Spleen (tissue), 11 donors: ENCODE data around the gene SMG6. TPM values are rescaled to one million over a fixed set of nuclear protein-coding genes. Genes with fewer than 3 reads are reported as not detected.

Source experiments
- DNase-seq: peaks from one replicate; pipeline ENCODE4 v3.0.0-alpha.2; 2020
- H3K27ac ChIP-seq, 8 donors: fragments of 200-600 bp; sonication (generic) in 7 of 8; 1 replicate in 4 of 8; 2 replicates in 4 of 8; pipeline versions ENCODE4 v1.5.0 to v1.8.0; 2016 to 2021; ENCODE audit warnings: inconsistent platforms in 4 of 8, mild to moderate bottlenecking in 4 of 8, moderate library complexity in 1 of 8
- H3K27me3 ChIP-seq, 7 donors: fragments of 200-600 bp; sonication (generic) in 6 of 7; replicated peaks in 1 of 7; 1 replicate in 4 of 7; 2 replicates in 3 of 7; pipeline versions ENCODE4 v1.5.0 to v1.8.0; 2016 to 2021; ENCODE audit warnings: inconsistent platforms in 3 of 7, mild to moderate bottlenecking in 1 of 7
- H3K36me3 ChIP-seq, 6 donors: fragments of 200-600 bp; sonication (generic) in 5 of 6; 1 replicate in 4 of 6; 2 replicates in 2 of 6; pipeline versions ENCODE4 v1.5.0 to v1.8.0; 2016 to 2021; ENCODE audit warnings: inconsistent platforms in 2 of 6
- H3K4me1 ChIP-seq, 6 donors: fragments of 200-600 bp; sonication (generic) in 5 of 6; 1 replicate in 3 of 6; 2 replicates in 3 of 6; pipeline versions ENCODE4 v1.5.0 to v1.8.0; 2016 to 2021; ENCODE audit warnings: inconsistent platforms in 3 of 6
- H3K4me3 ChIP-seq, 8 donors: fragments of 200-600 bp; sonication (generic) in 7 of 8; 1 replicate in 4 of 8; 2 replicates in 4 of 8; pipeline versions ENCODE4 v1.5.0 to v1.8.0; 2016 to 2021; ENCODE audit warnings: inconsistent platforms in 4 of 8, mild to moderate bottlenecking in 4 of 8, moderate library complexity in 2 of 8
- H3K9me3 ChIP-seq, 8 donors: fragments of 200-600 bp; sonication (generic) in 7 of 8; 1 replicate in 4 of 8; 2 replicates in 4 of 8; pipeline versions ENCODE4 v1.5.0 to v1.8.0; 2016 to 2021; ENCODE audit warnings: inconsistent platforms in 4 of 8
- CTCF ChIP-seq, 11 experiments: fragments of 200-600 bp in 7 of 11; fragments of 450-650 bp in 4 of 11; sonication (generic) in 4 of 11; IDR thresholded peaks in 8 of 11; conservative IDR thresholded peaks in 3 of 11; 1 replicate in 7 of 11; 2 replicates in 4 of 11; pipeline versions ENCODE4 v1.4.0 to v1.8.0; 2016 to 2021; ENCODE audit warnings: antibody characterized with exemption in 11 of 11, inconsistent platforms in 4 of 11, mild to moderate bottlenecking in 1 of 11
- POLR2A ChIP-seq, 3 donors: fragments of 450-650 bp; IDR thresholded peaks; one replicate each; pipeline ENCODE4 v1.5.1; 2017; ENCODE audit warnings: antibody characterized with exemption in 3 of 3, mild to moderate bottlenecking in 1 of 3
- POLR2AphosphoS5 ChIP-seq, 3 donors: sonication (generic); formaldehyde crosslinking; IDR thresholded peaks; one replicate each; pipeline ENCODE4 v1.5.1; 2017; ENCODE audit warnings: antibody characterized with exemption in 3 of 3
- WGBS, 5 donors: extraction: QIAGEN DNeasy Blood & Tissue Kit in 3 of 5; methylation state at CpG; one replicate each; pipeline versions ENCODE4 v1.1.5 to v1.1.7; 2013 to 2018; 5-methylcytosine and 5-hydroxymethylcytosine counted together
- intact Hi-C: fragments of 100-400 bp; cut with DNase I; formaldehyde crosslinking; loops from one replicate; pipeline ENCODE4 v1.15.0; 2023; ENCODE audit warnings: low total_unique reads
- polyA plus RNA-seq, 3 donors: library from polyadenylated mRNA; stranded (reverse); fragments of 200-250 nt; gene quantifications; one replicate each; pipeline ENCODE4 v1.2.1, GENCODE V29; 2013
- total RNA-seq, 7 donors: library from RNA; depleted of rRNA in 3 of 7; stranded (reverse); fragments of >200 nt in 3 of 7; fragmentation: NEBNext Ultra II Directional in 4 of 7; extraction: Animal tissue kit (Norgen Biotek cat#: 25700) in 4 of 7; gene quantifications; one replicate each; pipeline versions ENCODE4 v1.1.0 to v1.2.1, GENCODE V29; 2016 to 2021
- donor health status: healthy with polysubstance abuse.
- donor health status: DM: no; HTN: no; CAD: no; lungs with moderate emphysema.
- donor health status: DM: no; HTN: no; CAD: no.
- donor health status: Bipolar disorder and iron deficiency.
- donor health status: healthy.
- donor health status: DM: no; HTN: no; CAD: no.
- donor health status: DM: yes; HTN: yes; CAD: no.

SMG6 gene
- total and polyA plus RNA-seq, 10 donors = 9.7 to 44.2 (median 28.0) TPM

- Histone ChIP-seq H3K4me1 (peaks cover 0 to 29% (median 7%) of the 10 kb centered on the region in 6 donors), H3K9me3 (no peaks in the 10 kb centered on the region), H3K27me3 (no peaks in the 10 kb centered on the region), H3K27ac (peak overlapping the region in 1 of 8 donors; percentile 2), H3K36me3 (peaks cover 0 to 25% (median 0%) of the 10 kb centered on the region in 6 donors), H3K4me3 (no peak overlapping the region)
- no peak for DNase-seq
- 76 to 81% (median 80%) methylated on average over 12 of the region's 12 CpGs for WGBS, 5 donors
- no peak for TF ChIP-seq CTCF (IDR thresholded peaks at IDR 0.05 in 8 of 11, conservative IDR thresholded peaks at IDR 0.05 in 3 of 11)
- no peak for TF ChIP-seq POLR2AphosphoS5 (IDR thresholded peaks at IDR 0.05)
- TF ChIP-seq POLR2A (IDR thresholded peaks at IDR 0.05) = no peak
- intact Hi-C loops = no loop called here
These were observed 95.6 kb downstream of the SMG6 start for GRCh38 chr17:2207815-2208515.

GRCh38 chr17:2204393-2204792 is 99.2 kb downstream of the SMG6 start:
- no peak for DNase-seq
- no peak overlapping the region for H3K27ac ChIP-seq
- no peak for TF ChIP-seq POLR2AphosphoS5 (IDR thresholded peaks at IDR 0.05)
- no peak for TF ChIP-seq CTCF (IDR thresholded peaks at IDR 0.05 in 8 of 11, conservative IDR thresholded peaks at IDR 0.05 in 3 of 11)
- no peak for TF ChIP-seq POLR2A (IDR thresholded peaks at IDR 0.05)
- WGBS, 5 donors = 82 to 89% (median 87%) methylated on average over 7 of the region's 7 CpGs
- H3K4me1 ChIP-seq = peaks cover 0 to 20% (median 11%) of the 10 kb centered on the region in 6 donors
- H3K9me3 ChIP-seq = no peaks in the 10 kb centered on the region
- H3K27me3 ChIP-seq = no peaks in the 10 kb centered on the region
- intact Hi-C loops = no loop called here
- H3K4me3 ChIP-seq = no peak overlapping the region
- peaks cover 0 to 40% (median 0%) of the 10 kb centered on the region in 6 donors for H3K36me3 ChIP-seq

GRCh38 chr17:2203818-2204217 is 99.8 kb downstream of the SMG6 start:
- Histone ChIP-seq H3K27ac (no peak overlapping the region), H3K9me3 (no peaks in the 10 kb centered on the region), H3K27me3 (no peaks in the 10 kb centered on the region), H3K4me1 (peaks cover 0 to 20% (median 11%) of the 10 kb centered on the region in 6 donors), H3K36me3 (peaks cover 0 to 40% (median 0%) of the 10 kb centered on the region in 6 donors), H3K4me3 (no peak overlapping the region)
- intact Hi-C loops = no loop called here
- no peak for DNase-seq
- WGBS, 5 donors = 80 to 90% (median 84%) methylated on average over 3 of the region's 3 CpGs
- TF ChIP-seq POLR2A (IDR thresholded peaks at IDR 0.05) (no peak), CTCF (IDR thresholded peaks at IDR 0.05 in 8 of 11, conservative IDR thresholded peaks at IDR 0.05 in 3 of 11) (no peak), POLR2AphosphoS5 (IDR thresholded peaks at IDR 0.05) (no peak)

GRCh38 chr17:2202996-2203575 is 100.5 kb downstream of the SMG6 start:
- DNase-seq = no peak
- TF ChIP-seq POLR2A (IDR thresholded peaks at IDR 0.05) (no peak), CTCF (IDR thresholded peaks at IDR 0.05 in 8 of 11, conservative IDR thresholded peaks at IDR 0.05 in 3 of 11) (no peak), POLR2AphosphoS5 (IDR thresholded peaks at IDR 0.05) (no peak)
- H3K27me3 ChIP-seq = no peaks in the 10 kb centered on the region
- H3K27ac ChIP-seq = peak overlapping the region in 1 of 8 donors; percentile 32
- no peak overlapping the region for H3K4me3 ChIP-seq
- H3K36me3 ChIP-seq = peaks cover 0 to 35% (median 0%) of the 10 kb centered on the region in 6 donors
- intact Hi-C loops = no loop called here
- WGBS, 5 donors = 80 to 86% (median 82%) methylated on average over 3 of the region's 3 CpGs
- peaks cover 0 to 23% (median 12%) of the 10 kb centered on the region in 6 donors for H3K4me1 ChIP-seq
- no peaks in the 10 kb centered on the region for H3K9me3 ChIP-seq
